Pancreas (tissue), 10 donors: Measurements from ENCODE around the gene AP1G2. TPM values are rescaled to one million over a fixed set of nuclear protein-coding genes. Genes with fewer than 3 reads are reported as not detected.

Experiments
- ATAC-seq, 4 donors: fragments of 200-7000 bp; cut with Tn5 transposase; one replicate each; pipeline versions ENCODE4 v1.8.0 to v1.9.1; 2020; ENCODE audit warnings: mild to moderate bottlenecking in 4 of 4, moderate library complexity in 4 of 4
- DNase-seq, 6 donors: peaks; one replicate each; pipeline ENCODE4 v3.0.0-alpha.2; 2020
- FAIRE-seq: peaks from 2 replicates; lab custom pipeline; 2012; peaks lifted over from hg19 to GRCh38; lab: Jason Lieb, UNC
- H3K27ac ChIP-seq, 4 donors: fragments of 200-600 bp; sonication (generic); 1 replicate in 3 of 4; 2 replicates in 1 of 4; pipeline versions ENCODE4 v1.5.0 to v1.8.0; 2020
- H3K27me3 ChIP-seq, 4 donors: fragments of 200-600 bp; one replicate each; pipeline ENCODE4 v1.8.0; 2021
- H3K36me3 ChIP-seq, 3 donors: fragments of 200-600 bp; sonication (generic) in 1 of 3; one replicate each; pipeline versions ENCODE4 v1.5.0 to v1.8.0; 2020 to 2021
- H3K4me1 ChIP-seq, 3 donors: fragments of 200-600 bp; one replicate each; pipeline ENCODE4 v1.8.0; 2021
- H3K4me3 ChIP-seq, 4 donors: fragments of 200-600 bp; sonication (generic) in 2 of 4; one replicate each; pipeline versions ENCODE4 v1.5.0 to v1.8.0; 2020 to 2021
- H3K9me3 ChIP-seq, 4 donors: fragments of 200-600 bp; one replicate each; pipeline ENCODE4 v1.8.0; 2021
- CTCF ChIP-seq, 4 donors: fragments of 200-600 bp; sonication (generic) in 3 of 4; IDR thresholded peaks; one replicate each; pipeline versions ENCODE4 v1.5.0 to v1.8.0; 2021; ENCODE audit warnings: antibody characterized with exemption in 4 of 4
- WGBS, 2 donors: extraction: QIAGEN DNeasy Blood & Tissue Kit; methylation state at CpG; one replicate each; pipeline ENCODE4 v1.1.7; 2013; 5-methylcytosine and 5-hydroxymethylcytosine counted together
- intact Hi-C, 3 donors: fragments of 100-400 bp; cut with DNase I; formaldehyde crosslinking; loops; one replicate each; pipeline versions ENCODE4 v1.11.1 to v1.14.2; 2022
- polyA plus RNA-seq, 2 donors: library from polyadenylated mRNA; stranded (reverse); fragments of 200-250 nt; gene quantifications; one replicate each; pipeline ENCODE4 v1.2.3, GENCODE V29; 2013
- total RNA-seq, 6 donors: library from RNA; stranded (reverse); fragmentation: NEBNext Ultra II Directional in 4 of 6; extraction: Animal tissue kit (Norgen Biotek cat#: 25700) in 4 of 6; gene quantifications; one replicate each; pipeline versions ENCODE4 v1.2.1 to v1.2.4, GENCODE V29; 2021 to 2023
- donor health status: healthy with polysubstance abuse.
- donor health status: DM: no; HTN: no; CAD: no; lungs with moderate emphysema.
- donor health status: DM: no; HTN: no; CAD: no.
- donor health status: control.
- donor health status: control.
- donor health status: Bipolar disorder and iron deficiency.
- donor health status: DM: yes; HTN: yes; CAD: no.
- donor health status: DM: no; HTN: no; CAD: no.
- donor health status: DM: no; HTN: no; CAD: no.
- donor health status: DM: yes; HTN: yes; CAD: no.

AP1G2 gene
- total and polyA plus RNA-seq, 8 donors, result 57.4 to 392 (median 85.3) TPM

- Histone ChIP-seq H3K4me1 (no peaks in the 10 kb centered on the region), H3K27ac (no peak overlapping the region), H3K4me3 (no peak overlapping the region), H3K36me3 (no peaks in the 10 kb centered on the region), H3K27me3 (no peaks in the 10 kb centered on the region), H3K9me3 (no peaks in the 10 kb centered on the region)
- intact Hi-C loops, result no loop called here
- DNase-seq (no peak), FAIRE-seq (no peak), ATAC-seq (no peak)
- WGBS, 2 donors, result 52 to 82% methylated on average over 3 of the region's 3 CpGs
- TF ChIP-seq CTCF (IDR thresholded peaks at IDR 0.05), result no peak
Measured at GRCh38 chr14:23514644-23514957, 53.0 kb downstream of the AP1G2 start.

- Histone ChIP-seq H3K9me3 (no peaks in the 10 kb centered on the region), H3K27ac (no peak overlapping the region), H3K27me3 (no peaks in the 10 kb centered on the region), H3K4me3 (no peak overlapping the region), H3K36me3 (no peaks in the 10 kb centered on the region), H3K4me1 (no peaks in the 10 kb centered on the region)
- no peak for DNase-seq
- TF ChIP-seq CTCF (IDR thresholded peaks at IDR 0.05), result no peak
- ATAC-seq, result no peak
- WGBS, 2 donors, result 89 to 92% methylated on average over 8 of the region's 8 CpGs
- no peak for FAIRE-seq
- intact Hi-C loops, result no loop called here
Measured at GRCh38 chr14:23513818-23514643, 53.6 kb downstream of the AP1G2 start.

- intact Hi-C loops, result no loop called here
- peak in 2 of 4 donors; percentile 69 to 76 for ATAC-seq
- Histone ChIP-seq H3K27ac (no peak overlapping the region), H3K4me3 (no peak overlapping the region), H3K27me3 (no peaks in the 10 kb centered on the region), H3K36me3 (no peaks in the 10 kb centered on the region), H3K9me3 (no peaks in the 10 kb centered on the region), H3K4me1 (no peaks in the 10 kb centered on the region)
- FAIRE-seq, result no peak
- no peak for TF ChIP-seq CTCF (IDR thresholded peaks at IDR 0.05)
- peak in 1 of 6 donors; percentile 47 for DNase-seq
- WGBS, 2 donors, result 83 to 88% methylated on average over 21 to 25 of the region's 25 CpGs
Measured at GRCh38 chr14:23513005-23513817, 54.4 kb downstream of the AP1G2 start.

- intact Hi-C loops, result no loop called here
- TF ChIP-seq CTCF (IDR thresholded peaks at IDR 0.05), result no peak
- 56 to 60% methylated on average over 13 of the region's 13 CpGs for WGBS, 2 donors
- Histone ChIP-seq H3K9me3 (no peaks in the 10 kb centered on the region), H3K4me1 (no peaks in the 10 kb centered on the region), H3K27me3 (no peaks in the 10 kb centered on the region), H3K4me3 (no peak overlapping the region), H3K27ac (no peak overlapping the region), H3K36me3 (no peaks in the 10 kb centered on the region)
- ATAC-seq (peak in 1 of 4 donors; percentile 28), FAIRE-seq (no peak), DNase-seq (no peak)
Measured at GRCh38 chr14:23512156-23512555, 55.4 kb downstream of the AP1G2 start.

Other genes starting within 250 kb of the AP1G2 start
- gene PABPN1, start 246.3 kb downstream of the AP1G2 start, total RNA-seq, result 10 to 100 TPM; 32.6 to 82.2 (median 45.0) TPM
- 100 to 1,000 TPM; 154 to 166 TPM for gene PABPN1, start 246.3 kb downstream of the AP1G2 start, polyA plus RNA-seq
- gene SLC22A17, start 214.9 kb downstream of the AP1G2 start, total RNA-seq, result 10 to 100 TPM in 4 of 6 donors, 1 to 10 TPM in 2; 6.4 to 19.6 (median 10.3) TPM
- 10 to 100 TPM; 29.9 to 90.7 TPM for gene SLC22A17, start 214.9 kb downstream of the AP1G2 start, polyA plus RNA-seq
- gene EFS, start 202.6 kb downstream of the AP1G2 start, total RNA-seq, result 1 to 10 TPM in 2 of 6 donors, under 1 TPM in 4; 0.23 to 2.2 (median 0.71) TPM
- 1 to 10 TPM; 1.7 to 3.0 TPM for gene EFS, start 202.6 kb downstream of the AP1G2 start, polyA plus RNA-seq
- not detected for gene IL25, start 195.0 kb downstream of the AP1G2 start, total RNA-seq
- not detected for gene IL25, start 195.0 kb downstream of the AP1G2 start, polyA plus RNA-seq
- gene CMTM5, start 190.7 kb downstream of the AP1G2 start, total RNA-seq, result under 1 TPM in 1 of 6 donors, not detected in 5; 0.25 TPM
- gene CMTM5, start 190.7 kb downstream of the AP1G2 start, polyA plus RNA-seq, result under 1 TPM; 0.16 to 0.53 TPM
- gene MYH6, start 159.5 kb downstream of the AP1G2 start, total RNA-seq, result under 1 TPM in 4 of 6 donors, not detected in 2; 0.03 to 0.16 (median 0.05) TPM
- under 1 TPM; 0.56 to 0.72 TPM for gene MYH6, start 159.5 kb downstream of the AP1G2 start, polyA plus RNA-seq
- 1 to 10 TPM in 1 of 6 donors, under 1 TPM in 5; 0.19 to 6.3 (median 0.40) TPM for gene MYH7, start 132.1 kb downstream of the AP1G2 start, total RNA-seq
- gene MYH7, start 132.1 kb downstream of the AP1G2 start, polyA plus RNA-seq, result 1 to 10 TPM in 1 of 2 donors, under 1 TPM in 1; 0.34 to 1.1 TPM
- 10 to 100 TPM in 5 of 6 donors, 1 to 10 TPM in 1; 9.8 to 18.8 (median 15.4) TPM for gene NGDN, start 98.1 kb downstream of the AP1G2 start, total RNA-seq
- gene NGDN, start 98.1 kb downstream of the AP1G2 start, polyA plus RNA-seq, result 10 to 100 TPM; 18.3 to 33.7 TPM
- 1 to 10 TPM in 3 of 6 donors, under 1 TPM in 3; 0.63 to 3.8 (median 1.0) TPM for gene ZFHX2, start 16.0 kb downstream of the AP1G2 start, total RNA-seq
- 1 to 10 TPM; 1.7 to 3.0 TPM for gene ZFHX2, start 16.0 kb downstream of the AP1G2 start, polyA plus RNA-seq
- gene THTPA, start 11.5 kb downstream of the AP1G2 start, total RNA-seq, result 10 to 100 TPM in 1 of 6 donors, 1 to 10 TPM in 5; 5.6 to 11.6 (median 8.4) TPM
- 10 to 100 TPM; 11.9 TPM for gene THTPA, start 11.5 kb downstream of the AP1G2 start, polyA plus RNA-seq
- gene JPH4, start 11.0 kb upstream of the AP1G2 start, total RNA-seq, result under 1 TPM; 0.12 to 0.47 (median 0.29) TPM
- gene JPH4, start 11.0 kb upstream of the AP1G2 start, polyA plus RNA-seq, result 1 to 10 TPM in 1 of 2 donors, under 1 TPM in 1; 0.46 to 1.3 TPM
- 1 to 10 TPM in 5 of 6 donors, under 1 TPM in 1; 0.43 to 7.7 (median 3.4) TPM for gene DHRS2, start 68.6 kb upstream of the AP1G2 start, total RNA-seq
- gene DHRS2, start 68.6 kb upstream of the AP1G2 start, polyA plus RNA-seq, result 10 to 100 TPM; 20.8 to 21.6 TPM